Islet precursor cell (in vitro differentiated cells): ENCODE results near the gene PRKCQ.
A peak's percentile ranks its signal among the peaks of the same experiment; 100 is the strongest.
"Not testable (repeated sequence)": the region's sequence is repeated elsewhere in the genome, so short reads cannot be mapped to it uniquely, and the experiment has no call there.

ENCODE experiments used
- DNase-seq: peaks from one replicate; pipeline ENCODE4 v3.0.0-alpha.2; 2018

PRKCQ gene

DNA sequence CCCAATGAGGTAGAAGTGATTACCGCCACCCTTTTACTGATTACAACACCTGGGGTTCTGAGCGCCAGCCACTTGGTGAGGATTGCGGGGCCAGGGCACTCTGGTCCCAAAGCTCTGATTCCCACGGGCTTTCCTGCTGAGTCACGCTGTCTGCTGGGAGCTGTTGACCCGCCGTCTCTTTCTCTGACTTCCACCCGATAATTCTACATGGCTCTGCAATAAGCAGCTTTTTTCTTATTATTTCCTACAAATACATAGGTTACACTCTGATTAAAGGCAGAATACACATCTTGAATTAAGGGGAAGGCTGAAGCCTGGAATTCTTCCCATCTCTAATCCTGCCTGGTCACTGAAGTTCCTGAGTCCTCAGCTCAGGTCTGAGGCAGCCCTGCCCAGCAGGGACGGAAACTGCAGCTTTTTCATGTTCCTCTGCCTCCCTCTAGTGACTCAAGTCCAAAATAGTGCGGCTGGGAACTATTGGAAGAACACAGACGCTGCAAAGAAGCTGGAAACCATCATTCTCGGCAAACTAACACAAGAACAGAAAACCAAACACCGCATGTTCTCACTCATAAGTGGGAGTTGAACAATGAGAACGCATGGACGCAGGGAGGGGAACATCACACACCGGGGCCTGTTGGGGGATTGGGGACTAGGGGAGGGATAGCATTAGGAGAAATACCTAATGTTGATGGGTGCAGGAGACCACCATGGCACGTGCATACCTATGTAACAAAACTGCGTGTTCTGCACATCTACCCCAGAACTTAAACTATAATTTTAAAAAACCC lies 178.3 kb downstream of the PRKCQ start:
- peak; percentile 92 for DNase-seq

DNA sequence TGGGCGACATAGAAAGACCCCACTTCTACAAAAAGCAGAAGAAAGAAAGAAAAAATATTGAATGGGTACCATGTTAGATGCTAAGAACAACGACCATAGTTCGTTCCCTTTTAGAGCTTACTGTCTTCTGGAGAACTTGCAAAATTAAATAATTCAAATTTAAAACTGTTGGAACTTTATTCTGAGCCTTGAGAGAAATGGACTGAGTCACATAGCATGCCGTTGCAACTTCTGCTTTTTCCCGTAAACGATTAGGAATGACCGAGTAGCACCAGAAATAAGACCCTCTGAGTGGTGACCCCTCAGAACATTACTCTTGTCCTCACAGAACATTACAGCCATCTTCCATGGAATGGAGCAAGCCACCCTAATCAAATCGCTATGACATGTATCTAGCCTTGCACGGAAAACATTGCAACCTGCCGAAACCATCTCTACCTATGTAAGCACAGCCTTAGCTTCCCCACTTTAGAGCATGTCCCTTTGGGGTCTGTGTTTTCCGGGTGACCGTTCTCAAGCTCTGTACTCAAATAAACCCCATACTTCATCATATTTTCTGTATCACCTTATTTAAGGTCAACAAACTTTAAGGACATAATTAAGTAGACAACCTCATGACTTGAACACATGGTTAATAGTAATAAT lies 179.1 kb downstream of the PRKCQ start:
- no peak for DNase-seq

DNA sequence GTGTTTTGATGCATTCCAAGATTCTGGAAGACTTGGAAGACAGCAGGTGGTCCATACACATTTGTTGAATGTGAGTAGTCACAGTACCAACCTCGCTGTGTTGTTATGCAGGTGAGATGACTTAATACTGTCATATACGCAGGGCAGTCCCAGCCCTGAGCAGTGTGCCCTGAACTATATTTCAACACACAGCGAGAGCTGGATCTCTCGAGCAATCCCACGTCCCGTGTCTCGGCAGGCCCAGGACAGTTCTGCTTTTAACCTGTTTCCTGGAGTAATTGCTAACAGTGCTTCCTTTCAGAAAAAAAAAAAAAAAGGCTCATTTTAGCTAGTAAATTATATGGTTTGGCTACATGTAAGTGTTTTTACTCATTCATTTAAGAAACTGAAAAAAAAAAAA lies 179.7 kb downstream of the PRKCQ start:
- DNase-seq = no peak

- no peak for DNase-seq
Observed at GRCh38 chr10:6399879-6400278, 180.2 kb downstream of the PRKCQ start.

DNA sequence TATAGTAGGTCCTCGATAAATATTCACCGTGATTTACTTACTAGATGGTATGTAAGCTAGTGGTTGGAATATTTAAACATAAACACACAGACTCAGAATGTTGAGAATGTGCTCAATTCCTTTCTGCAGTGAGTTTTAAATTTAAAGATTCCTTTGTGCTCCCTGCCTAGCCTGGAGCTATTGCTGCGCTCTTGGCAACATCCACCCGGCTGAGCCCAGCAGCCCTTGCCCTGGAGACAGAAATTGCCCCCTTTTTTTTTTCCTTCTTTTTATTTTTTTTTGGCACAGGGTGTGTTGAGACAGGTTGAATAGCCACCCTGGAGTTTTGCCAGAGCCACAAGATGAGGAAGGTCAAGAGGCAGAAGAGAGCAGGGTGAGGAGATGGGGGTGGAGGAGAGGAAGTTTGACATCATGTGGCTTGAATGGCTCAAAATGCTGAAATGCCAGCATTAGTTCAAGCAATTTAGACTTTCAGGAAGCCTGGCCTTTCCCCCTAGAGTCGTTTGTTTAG lies 180.8 kb downstream of the PRKCQ start:
- peak; percentile 75 for DNase-seq

DNA sequence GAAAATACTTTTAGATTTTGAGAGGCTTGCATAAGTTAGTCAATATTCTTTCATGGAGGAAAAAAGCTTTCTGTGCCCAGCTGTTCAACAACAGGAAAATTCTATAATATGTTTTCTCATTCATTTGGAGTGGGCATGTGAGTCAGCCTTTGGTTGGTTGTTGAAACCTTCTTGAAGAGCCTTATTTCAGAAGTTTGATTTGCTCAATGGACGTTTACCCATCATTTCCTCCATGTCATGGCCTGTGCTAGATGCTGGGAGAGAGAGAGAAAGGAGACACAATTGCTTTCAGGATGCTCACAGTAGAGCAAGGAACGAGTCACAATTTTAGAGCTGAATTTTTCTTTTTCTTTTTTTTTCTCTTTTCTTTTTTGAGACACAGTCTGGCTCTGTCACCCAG lies 181.7 kb downstream of the PRKCQ start:
- DNase-seq = no peak

GRCh38 chr10:6396652-6397051 lies 183.4 kb downstream of the PRKCQ start:
- DNase-seq = no peak

- no peak for DNase-seq
Observed at GRCh38 chr10:6396226-6396625, 183.8 kb downstream of the PRKCQ start.

GRCh38 chr10:6395606-6396005 lies 184.5 kb downstream of the PRKCQ start:
- DNase-seq = no peak

DNA sequence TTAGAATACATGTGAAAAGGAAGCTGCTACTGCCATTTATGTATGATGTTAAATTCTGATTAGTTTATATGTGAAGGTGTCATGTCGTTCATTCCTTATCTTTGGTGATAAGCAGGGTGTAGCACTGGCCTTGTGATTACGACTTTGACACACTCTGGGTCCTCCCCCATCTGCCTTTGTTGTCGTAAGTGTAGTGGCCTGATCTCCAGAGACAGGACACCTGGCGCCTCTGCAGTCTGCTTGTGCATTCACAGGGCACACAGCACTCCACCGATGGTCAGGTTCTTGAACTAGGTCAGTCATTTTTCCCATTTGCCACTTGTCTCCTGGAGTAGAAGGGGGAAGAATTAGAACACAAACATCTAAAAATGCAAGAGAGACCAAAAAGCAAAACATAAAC lies 186.0 kb downstream of the PRKCQ start:
- no peak for DNase-seq

- DNase-seq = no peak
Observed at GRCh38 chr10:6393168-6393567, 186.9 kb downstream of the PRKCQ start.

DNA sequence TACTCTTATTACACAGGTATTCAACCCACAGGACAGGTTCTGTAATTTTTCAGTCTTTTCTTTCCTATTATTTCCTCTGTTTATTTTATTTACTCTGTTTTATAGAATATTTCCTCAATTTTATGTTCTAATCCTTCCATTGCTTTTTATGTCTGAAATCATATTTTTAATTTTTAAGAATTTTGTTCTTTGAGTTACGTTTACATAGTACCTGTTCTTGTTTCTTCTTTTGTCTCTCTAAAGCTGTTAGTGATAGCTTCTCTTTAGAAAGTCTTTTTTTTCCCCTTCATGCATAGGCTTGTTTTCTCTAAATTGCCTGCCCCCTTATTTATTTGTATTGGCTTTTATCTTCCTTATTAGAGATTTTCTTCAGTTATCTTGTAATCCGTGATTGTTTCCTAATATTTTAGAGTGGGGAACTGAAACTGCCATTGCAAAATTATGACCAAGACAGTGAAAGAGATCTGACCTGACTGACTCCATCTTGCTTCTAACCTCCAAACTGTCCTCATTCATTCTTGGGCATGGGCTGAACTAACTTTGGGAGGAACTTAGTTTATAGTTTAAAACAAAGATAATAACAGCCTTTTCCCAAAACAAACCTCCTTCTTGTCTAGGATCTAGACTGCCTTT lies 189.7 kb downstream of the PRKCQ start:
- no peak for DNase-seq

DNA sequence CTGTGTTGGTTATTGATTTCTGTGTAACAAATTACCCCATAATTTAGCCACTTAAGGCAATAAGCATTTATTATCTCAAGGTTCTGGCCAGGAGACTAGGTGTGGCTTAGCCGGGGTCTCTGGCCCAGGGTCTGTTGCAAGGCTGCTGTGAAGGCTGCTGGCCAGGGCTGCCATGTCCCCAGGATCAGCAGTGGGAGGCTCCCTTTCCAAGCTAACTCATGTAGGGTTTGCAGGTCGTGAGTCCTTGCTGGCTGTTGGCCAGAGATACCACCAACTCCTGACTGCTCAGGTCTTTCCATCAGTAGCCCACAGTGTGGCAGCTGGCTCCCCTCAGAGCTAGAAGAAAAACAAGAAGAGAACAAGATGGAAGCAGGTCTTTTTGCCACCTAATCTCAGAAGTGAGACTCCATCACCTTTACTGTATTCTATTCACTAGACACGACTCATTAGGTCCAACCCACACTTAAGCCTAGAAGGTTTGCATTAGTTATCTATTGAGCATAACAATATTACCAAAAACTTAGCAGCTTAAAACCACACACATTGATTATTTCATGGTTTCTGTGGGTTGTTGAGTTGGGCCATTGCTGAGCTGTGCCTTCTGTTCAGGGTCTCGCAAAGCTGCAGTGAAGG lies 191.7 kb downstream of the PRKCQ start:
- no peak for DNase-seq

DNA sequence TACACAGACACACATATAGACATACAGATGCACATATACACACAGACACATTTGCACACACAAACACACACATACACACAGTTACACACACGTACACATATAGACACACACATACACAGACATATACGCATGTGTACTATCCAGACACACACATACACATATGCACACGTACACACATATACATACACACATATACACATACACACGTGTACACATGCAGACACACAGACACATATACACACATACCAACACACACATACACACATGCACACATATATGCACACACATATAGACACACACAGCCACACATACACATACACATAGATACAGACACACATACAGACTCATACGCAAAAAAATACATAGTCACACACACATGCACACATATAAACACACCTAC lies 193.1 kb downstream of the PRKCQ start:
- DNase-seq = no peak

GRCh38 chr10:6386346-6386745 lies 193.7 kb downstream of the PRKCQ start:
- no peak for DNase-seq

DNA sequence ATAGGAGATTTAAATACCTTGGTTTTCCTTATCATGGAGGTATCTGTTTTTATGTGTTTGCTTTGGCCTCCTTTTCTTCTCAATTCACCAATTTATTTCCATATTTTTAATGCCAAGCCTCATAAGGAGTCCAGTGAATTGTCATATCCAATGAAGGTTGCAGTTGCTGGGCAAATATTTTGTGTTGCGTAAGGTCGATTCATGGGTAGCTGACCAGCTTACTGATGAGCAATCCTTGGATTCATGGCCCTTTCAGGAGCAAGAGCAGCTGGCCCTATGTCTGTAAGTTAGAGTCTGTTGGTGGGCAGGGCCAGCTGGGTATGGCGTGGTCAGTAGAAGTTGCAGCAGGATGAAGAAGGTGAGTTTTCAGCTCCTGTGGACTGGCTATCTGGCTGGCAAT lies 194.4 kb downstream of the PRKCQ start:
- DNase-seq = no peak

- no peak for DNase-seq
Observed at GRCh38 chr10:6384847-6385246, 195.2 kb downstream of the PRKCQ start.

DNA sequence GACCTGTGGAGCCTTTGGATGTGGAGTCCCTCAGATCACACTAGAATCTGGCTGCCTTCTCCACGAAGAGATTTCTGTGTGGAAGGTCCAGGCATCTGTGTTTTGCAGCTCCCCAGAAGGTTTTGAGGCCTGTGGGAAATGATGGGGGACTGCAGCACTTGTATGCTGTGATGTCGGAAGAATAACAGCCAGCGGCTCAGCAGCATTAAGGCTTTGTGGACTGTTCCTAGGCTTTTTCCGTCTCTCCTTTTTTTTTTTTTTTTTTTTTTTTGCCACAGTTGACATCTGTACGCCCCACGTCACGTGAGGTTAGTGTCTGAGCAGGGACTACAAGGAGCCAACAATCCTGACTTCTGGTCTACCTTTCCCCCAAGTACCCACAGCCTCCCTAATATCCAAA lies 196.0 kb downstream of the PRKCQ start:
- DNase-seq = no peak

DNA sequence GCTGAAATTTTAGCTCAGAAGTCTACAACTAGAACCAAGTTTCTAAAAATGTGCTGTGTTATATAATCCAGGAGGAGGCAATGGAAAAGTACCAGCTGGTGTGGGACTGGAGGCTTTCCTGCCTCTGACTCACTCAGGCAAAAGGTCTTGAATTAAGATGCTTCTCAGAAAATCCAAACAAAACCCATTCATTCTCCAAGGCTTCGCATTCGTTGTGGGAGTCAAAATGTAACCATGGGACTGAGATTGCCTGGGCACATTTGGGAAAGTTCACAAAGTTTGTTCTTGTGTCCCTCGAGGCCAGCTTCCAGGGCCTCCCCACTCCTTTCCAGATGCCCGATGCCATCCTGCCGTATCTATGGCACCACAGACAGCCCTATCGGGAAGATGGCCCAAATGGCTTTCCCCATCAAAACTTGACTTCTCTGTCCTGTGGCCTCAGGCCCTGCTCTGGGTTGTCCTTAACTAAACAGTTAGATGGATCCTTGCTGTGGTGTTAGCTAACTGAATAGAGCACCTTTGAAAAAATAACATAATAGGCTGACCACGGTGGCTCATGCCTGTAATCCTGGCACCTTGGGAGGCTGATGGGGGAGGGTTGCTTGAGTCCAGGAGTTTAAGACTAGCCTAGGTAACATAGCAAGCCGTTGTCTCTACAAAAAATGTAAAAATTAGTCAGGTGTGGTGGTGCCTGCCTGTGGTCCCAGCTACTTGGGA lies 196.8 kb downstream of the PRKCQ start:
- DNase-seq = no peak

DNA sequence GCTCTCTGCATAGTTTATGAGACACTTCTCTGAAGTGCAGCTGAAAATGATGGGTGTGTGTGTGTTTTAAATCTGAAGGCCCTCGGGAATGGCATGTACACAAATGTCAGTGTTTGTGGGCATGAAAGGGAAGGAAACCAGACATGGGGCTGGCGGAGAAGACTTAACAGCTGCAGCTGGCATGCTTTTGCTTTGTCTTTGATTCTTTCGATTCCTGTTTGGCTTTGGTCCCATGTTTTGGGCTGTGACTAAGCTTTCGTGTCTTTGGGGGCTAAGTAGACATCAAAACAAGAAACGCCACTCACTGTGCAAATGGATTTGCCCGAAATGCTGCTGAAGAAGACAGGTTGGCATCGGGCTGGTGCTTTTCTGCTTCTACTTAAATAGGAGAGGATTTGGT lies 198.0 kb downstream of the PRKCQ start:
- DNase-seq = no peak

- DNase-seq = not testable (repeated sequence)
Observed at GRCh38 chr10:6380478-6380877, 199.6 kb downstream of the PRKCQ start.

DNA sequence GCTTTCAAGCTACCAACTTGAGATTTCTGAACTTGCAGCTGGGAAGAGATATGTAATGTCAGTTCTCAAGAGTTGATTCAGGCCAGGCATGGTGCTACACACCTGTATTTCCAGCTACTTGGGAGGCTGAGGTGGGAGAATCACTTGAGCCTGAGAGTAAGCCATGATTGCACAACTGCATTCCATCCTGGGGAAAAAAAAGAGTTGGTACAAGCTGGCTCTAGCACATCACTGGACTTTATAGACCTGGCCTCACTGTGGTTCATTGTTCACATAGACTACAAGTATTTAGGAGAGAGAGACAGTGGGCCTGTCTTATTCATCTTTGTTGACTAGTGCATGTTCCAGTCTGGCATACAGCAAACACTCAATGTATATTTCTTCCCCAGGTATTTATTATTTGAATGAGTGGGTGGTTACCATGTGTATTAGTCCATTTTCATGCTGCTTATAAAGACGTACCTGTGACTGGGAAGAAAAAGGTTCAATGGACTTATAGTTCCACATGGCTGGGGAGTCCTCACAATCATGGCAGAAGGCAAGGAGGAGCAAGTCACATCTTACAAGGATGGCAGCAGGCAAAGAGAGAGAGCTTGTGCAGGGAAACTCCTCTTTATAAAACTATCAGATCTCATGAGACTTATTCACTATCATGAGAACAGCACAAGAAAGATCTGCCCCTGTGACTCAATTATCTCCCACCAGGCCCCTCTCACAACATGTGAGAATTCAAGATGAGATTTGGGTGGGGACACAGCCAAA lies 200.9 kb downstream of the PRKCQ start:
- no peak for DNase-seq
